GM21515 (cell line): ENCODE measurements around the gene MET.
"Not testable (repeated sequence)": the region's sequence is repeated elsewhere in the genome, so short reads cannot be mapped to it uniquely, and the experiment has no call there.

ENCODE experiments used
- ATAC-seq: cut with Tn5 transposase; IDR thresholded peaks from one replicate; pipeline ENCODE4 v1.9.1; 2021; ENCODE audit not compliant: unreplicated experiment

Gene MET

DNA sequence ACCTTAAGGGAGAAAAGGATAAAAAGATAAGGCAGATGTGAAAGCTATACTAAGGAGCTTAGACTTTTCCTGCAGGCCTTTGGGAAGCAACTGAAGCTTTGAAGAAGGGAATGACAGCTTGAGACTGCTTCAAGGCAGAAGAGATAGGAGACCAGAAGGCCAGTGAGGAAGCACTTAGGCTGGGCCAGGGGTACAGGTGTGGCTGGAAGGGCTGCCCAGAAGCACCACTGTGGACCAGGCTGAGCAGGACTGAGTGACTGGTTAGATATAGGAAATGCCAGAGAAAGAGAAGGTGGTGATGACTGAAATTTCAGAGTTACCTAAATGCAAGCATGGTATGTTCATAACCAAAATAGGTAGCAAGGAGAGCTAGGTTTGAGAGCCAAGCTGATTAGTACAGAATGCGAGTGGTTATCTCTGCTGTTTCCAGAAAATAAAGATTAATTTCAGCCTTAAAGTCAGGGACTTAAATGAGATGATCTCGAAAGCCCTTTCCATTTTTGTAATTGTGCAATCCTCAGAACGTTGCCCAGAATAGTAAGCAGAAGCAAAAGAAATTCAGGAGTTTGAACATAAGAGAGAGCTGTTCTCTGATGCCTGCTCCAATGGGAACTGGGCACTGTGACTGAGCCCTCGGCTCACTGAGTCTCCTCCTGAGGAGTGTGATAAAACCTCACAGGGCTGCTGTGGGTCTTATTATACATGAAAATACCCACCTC lies 54.9 kb downstream of the MET start:
- ATAC-seq = no peak

DNA sequence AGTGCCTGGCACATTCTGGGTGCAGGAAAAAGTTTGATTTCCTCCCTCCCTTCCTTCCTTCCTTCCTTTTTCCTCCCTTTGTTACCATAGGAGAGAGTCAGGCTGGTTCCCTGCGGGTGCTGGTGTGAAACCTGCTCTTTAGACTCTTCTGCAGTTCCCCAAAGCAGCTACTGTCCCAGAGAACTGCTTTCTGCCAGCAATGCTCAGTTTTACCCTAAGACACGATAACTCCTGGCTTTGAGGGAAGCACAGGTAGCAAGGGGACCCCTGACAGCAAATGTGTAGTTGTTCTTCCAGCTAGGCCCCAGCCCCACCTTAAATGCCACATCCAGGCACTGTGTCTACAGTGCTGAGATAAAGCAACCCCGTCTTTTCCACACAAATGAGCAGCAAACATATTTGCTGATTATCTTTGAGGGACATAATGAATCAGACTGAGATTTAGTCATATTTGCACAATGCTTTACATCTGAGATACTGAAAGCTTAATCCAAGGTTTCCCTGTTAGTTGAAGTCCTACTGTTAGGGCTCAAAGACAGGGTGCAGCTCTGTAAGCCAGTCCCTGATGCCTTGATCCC lies 55.5 kb downstream of the MET start:
- no peak for ATAC-seq

DNA sequence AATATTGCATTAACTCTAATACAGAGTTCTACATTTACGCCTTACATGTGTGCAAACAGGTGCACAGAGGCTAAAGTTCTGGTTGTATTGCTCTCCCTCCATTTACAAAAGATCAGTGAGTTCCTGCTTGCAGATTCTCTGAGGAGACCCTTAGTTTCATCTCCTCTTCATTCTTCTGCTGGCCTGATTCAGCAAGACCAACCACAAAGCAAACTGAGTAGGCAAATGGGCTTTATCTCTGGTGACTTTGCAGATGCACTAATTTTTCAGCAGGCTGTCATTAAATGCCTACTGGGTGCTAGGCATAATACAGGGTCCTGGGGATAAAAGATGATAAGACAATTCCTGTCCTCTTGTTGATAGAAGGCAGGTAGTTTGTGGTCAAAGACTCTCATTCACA lies 56.4 kb downstream of the MET start:
- no peak for ATAC-seq

GRCh38 chr7:116730097-116731022 lies 58.4 kb downstream of the MET start:
- no peak for ATAC-seq

GRCh38 chr7:116731023-116731395 lies 59.0 kb downstream of the MET start:
- ATAC-seq = no peak

DNA sequence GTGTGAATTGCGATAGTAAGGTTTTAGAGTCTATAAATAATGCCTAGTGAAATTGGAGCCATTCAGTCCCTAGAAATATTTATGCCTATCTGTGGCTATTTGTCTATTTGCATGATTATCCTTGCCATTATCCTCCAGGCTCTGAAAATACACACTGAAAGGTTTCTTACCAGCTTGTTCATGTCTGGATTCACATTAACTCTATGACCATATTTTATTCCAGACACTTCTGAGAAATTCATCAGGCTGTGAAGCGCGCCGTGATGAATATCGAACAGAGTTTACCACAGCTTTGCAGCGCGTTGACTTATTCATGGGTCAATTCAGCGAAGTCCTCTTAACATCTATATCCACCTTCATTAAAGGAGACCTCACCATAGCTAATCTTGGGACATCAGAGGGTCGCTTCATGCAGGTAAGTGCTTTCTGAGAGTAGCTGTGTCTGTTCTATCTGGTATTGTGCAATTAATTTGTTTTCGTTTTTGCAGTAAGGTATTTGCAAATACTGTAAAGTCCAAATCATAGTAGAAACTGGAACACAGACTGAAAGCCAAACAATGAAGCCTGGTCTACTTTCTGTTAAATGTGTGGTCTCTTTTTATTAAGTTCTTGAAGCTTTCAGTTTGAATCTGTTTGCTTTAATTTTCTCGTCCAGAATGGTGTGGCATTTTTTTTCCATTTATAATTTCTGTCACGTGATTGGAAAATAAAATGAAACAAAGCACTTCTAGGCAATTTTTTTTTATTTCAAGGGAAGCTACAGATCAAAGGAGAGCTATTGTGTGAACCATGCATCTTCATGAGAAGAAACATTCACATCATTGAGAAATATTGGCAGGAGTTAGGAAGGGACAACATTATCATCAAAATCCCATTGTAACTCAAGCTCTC lies 59.7 kb downstream of the MET start:
- no peak for ATAC-seq

DNA sequence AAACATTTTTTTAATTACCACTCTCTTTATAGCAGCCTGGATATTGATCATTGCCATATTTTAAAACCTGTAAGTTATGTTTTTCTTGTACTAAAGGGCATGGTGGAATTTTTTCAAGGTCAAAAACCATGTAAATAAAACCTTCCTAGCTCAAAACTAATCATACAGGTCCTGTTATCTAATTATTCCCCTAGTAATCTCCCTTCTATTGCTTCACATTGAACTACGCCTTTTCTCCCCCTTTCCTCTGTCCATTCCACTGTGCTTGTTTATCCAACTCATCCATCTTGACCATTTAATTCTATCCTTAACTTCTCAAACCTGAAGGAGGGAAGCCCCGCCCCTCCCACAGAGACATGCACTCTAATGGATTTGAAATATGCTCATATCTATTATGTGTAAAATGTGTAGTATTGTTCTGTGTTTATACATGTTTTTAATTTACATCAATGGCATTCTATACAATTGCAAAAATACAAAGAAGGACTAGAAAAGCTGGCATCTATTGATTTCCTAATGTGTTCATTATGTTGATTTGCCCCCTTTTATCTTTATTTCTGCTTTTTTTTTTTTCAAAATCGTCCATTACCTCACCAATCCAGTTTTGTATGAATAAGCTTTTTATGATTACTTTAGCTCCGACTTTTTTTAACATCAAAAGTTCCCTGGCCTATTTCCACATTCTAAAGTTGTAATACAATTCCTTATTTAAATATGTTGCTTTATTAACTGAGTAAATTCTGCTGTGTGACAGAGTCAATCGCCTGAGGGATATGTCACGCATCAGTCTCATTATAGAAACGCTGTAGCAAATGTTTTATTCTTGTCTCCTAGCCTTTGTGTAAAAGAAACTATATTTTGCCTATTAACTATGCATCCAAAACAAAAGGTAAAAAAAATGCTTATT lies 61.0 kb downstream of the MET start:
- no peak for ATAC-seq

DNA sequence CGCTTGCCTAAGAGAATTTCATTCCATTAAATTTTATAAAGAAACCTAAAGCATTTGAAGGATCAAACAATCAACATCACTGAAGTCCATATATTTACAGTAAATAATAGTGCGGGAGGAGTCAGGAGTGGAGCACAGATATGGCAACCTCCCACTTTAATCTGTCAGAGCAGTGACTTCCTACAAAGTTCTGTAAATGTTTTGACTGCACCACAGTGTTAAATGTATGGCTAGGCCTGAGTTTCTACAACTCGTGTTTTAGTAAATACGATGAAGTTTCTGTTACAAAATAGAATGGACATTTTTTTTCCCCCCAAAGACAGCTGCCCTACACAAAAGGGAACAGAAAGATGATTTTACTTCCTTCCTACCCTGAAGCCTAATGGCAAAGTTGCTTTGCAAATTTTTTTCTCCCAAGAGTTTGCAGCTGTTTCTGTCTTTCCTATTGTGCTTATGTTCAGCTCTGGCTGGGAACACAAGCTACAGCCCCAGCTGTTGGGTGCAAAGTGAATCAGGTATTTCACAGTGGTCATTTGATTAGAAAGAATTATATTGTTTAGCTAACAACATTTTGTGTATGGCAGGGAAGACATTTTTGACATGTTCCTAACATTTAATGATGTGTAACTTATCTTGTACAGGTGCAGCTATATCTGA lies 62.1 kb downstream of the MET start:
- ATAC-seq = no peak

DNA sequence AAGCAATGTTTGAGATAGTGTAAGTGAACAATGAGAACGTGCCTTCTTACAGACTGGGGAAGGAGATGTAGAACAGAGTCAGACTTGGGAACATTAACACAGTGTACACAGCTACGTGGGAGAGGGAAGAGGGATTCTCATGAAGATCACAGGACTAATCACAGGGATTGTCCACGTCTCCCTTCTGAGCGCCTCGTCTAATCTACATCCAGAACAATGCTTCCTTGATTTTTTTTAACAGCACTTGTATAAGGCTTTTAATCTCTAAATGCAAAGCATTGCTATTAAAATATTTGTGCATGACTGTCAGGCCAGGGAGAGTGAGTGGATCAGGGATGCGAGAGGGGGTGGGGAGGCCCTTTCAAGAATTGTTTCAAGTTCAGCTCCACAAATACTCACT lies 62.7 kb downstream of the MET start:
- no peak for ATAC-seq

DNA sequence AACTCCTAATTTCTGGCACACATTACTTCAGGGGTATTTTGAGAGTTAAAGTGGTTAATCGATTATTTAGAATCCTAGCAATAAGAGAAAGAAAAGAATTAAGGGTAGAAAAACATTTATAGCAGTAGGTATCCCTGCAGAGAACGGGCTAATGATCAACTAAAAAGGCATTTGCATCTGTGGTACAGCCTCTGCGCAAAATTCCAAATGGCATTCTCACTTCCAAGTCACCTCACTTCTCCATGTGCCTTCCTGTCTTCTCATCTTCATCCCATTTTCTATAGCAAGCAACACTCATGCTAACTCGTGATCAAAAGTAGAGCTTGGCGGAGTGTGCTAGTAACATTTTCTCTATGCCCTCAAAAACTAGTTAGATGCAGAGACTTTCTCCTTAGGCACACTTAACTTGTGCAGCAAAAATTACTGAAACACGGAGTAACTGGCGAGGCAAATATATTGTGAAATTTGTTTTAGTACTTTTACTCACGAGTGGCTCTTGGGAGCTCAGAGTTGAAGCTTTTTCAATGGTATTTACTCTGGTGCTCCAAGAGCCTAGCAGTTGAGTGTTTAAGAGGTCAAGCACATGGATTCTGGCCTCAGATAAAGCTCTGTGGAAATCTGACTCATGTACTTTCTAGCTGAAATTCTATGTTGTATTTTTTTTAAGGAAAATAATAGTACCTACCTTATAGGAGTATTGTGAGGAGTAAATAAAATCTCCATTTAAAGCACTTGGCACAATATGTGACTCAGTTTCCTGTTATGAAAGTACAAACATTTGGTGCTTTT lies 65.1 kb downstream of the MET start:
- no peak for ATAC-seq

DNA sequence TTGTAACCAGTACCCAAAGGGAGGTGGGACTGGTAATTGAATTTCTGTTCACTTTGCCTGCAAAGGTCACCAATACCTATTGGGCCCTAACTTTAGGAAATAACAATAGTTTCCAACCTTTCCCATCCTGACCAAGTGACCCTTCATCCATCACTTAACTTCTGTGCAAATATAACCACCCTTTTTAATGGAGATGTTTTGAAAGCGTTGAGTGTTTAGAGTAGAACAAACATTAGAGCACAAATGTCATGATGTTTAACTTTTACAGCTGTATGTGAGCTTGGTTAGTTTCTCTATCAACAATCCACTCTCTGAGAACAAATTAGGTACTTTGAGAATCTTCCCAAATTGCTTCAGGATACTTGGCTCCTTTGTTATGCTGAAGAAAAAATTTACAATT lies 66.4 kb downstream of the MET start:
- no peak for ATAC-seq

DNA sequence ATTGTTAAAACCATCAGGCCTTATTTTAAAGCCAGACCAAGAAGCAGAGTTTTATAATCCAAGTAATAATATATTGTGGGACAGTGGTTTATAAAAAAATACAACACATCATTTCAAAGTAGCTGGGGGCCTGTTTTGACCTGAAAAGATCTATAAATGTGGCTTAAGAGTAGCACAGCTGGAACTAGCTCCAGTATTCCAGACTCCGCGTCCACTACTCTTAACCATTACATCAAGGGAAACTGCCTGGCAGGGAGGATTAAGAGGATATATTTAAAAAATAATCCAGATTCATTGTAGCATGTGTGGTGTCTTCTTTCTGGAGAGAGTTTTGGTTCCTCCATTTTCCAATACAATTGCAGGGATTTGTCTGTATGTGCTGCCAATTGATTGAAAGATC lies 67.3 kb downstream of the MET start:
- no peak for ATAC-seq

GRCh38 chr7:116740231-116740630 lies 68.2 kb downstream of the MET start:
- no peak for ATAC-seq

GRCh38 chr7:116740755-116741462 lies 68.9 kb downstream of the MET start:
- no peak for ATAC-seq

DNA sequence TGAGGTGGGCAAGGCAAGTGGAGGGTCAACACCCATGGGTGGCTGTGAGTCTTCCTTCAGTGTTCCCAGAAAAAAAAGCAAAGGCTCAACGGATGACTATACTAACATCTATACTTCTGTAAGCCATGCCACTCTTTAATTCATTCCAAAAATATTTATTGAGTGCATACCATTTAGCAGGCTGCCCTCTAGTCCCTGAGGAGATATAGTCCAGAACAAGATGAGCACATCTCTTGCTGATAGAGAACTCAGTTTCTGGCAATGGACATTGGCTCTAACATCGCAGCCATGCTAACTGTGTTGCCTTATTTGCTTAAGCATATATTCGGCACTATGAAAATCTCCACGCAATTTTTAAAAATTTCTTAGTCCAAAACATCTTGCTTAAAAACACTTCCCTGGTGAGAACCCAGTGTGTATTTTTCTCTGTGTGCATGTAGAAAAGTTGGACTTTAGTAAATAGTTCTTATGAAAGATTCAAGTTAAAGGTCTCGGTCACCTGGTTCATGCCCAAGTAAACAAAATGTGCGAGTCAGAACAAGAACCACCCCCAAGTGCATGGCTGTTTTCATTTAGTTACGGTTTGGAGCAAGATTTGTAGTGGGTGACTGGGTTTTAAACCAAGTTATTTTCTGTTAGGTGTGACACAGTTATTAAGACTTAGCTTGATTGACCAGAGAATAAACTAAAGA lies 69.8 kb downstream of the MET start:
- ATAC-seq = no peak

DNA sequence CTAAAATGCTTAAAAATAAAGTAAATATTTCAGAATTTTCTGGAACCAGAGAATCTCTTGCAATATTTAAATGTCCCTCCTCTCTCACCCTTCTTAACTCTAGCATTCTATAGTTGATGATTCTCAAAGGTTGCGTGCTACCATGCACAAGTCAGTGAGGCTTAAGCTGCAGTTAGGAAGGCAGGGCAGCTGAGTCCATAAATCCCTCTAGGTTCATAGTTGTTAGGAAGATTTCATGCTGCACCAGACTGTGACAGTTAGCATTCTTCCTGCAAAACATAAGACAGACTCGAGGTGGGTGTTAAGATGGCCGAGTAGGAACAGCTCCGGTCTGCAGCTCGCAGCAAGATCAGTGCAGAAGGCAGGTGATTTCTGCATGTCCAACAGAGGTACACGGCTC lies 70.6 kb downstream of the MET start:
- no peak for ATAC-seq

- ATAC-seq = not testable (repeated sequence)
Measured at GRCh38 chr7:116743835-116744234, 71.8 kb downstream of the MET start.
